HFF-Myc (cell line): Measurements from ENCODE around the gene SEPTIN3.

Source experiments
- DNase-seq: peaks from one replicate; pipeline ENCODE4 v3.0.0-alpha.2; 2011; ENCODE audit warnings: low read depth; ENCODE audit errors: extremely low read depth
- H3K4me3 ChIP-seq: replicated peaks from 2 replicates; pipeline ENCODE4 v1.5.1; 2011; ENCODE audit warnings: low read depth, mild to moderate bottlenecking, control low read depth, low read length
- TF ChIP-seq, protein P1 (sequence below): IDR thresholded peaks from 2 replicates; pipeline ENCODE4 v1.5.1; 2012; ENCODE audit warnings: mild to moderate bottlenecking, low read depth, low read length, control low read depth; ENCODE audit errors: missing control alignments

The SEPTIN3 gene

GRCh38 chr22:42013385-42013784 lies 44.1 kb downstream of the SEPTIN3 start:
- TF ChIP-seq, protein P1, sequence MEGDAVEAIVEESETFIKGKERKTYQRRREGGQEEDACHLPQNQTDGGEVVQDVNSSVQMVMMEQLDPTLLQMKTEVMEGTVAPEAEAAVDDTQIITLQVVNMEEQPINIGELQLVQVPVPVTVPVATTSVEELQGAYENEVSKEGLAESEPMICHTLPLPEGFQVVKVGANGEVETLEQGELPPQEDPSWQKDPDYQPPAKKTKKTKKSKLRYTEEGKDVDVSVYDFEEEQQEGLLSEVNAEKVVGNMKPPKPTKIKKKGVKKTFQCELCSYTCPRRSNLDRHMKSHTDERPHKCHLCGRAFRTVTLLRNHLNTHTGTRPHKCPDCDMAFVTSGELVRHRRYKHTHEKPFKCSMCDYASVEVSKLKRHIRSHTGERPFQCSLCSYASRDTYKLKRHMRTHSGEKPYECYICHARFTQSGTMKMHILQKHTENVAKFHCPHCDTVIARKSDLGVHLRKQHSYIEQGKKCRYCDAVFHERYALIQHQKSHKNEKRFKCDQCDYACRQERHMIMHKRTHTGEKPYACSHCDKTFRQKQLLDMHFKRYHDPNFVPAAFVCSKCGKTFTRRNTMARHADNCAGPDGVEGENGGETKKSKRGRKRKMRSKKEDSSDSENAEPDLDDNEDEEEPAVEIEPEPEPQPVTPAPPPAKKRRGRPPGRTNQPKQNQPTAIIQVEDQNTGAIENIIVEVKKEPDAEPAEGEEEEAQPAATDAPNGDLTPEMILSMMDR, result no peak
- DNase-seq, result no peak
- H3K4me3 ChIP-seq, result no peak overlapping the region

- DNase-seq, result no peak
- TF ChIP-seq, protein P1, result no peak
- no peak overlapping the region for H3K4me3 ChIP-seq
These were observed 46.9 kb downstream of the SEPTIN3 start for GRCh38 chr22:42016111-42016510.

DNA sequence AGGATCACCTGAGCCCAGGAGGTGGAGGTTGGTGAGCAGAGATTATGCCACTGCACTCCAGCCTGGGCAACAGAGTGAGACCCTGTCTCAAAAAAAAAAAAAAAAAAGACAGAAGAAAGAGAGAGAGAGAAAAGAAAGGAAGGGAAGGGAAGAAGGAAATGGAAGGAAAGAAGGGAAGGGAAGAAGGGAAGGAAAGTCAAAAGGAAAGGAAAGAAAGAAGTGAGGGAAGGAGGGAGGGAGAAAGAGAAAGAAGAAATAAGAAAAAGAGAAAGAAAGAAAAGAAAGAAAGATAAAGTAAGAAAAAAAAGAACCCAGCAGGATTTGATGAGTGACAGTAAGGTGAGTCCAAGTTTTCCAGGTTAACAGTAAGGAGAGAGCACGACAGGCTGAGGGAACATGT lies 49.0 kb downstream of the SEPTIN3 start:
- no peak for DNase-seq
- TF ChIP-seq, protein P1, result no peak
- no peak overlapping the region for H3K4me3 ChIP-seq
